Thyroid gland (tissue), 4 donors: Measurements from ENCODE around the gene NIPBL.

Source experiments
- CTCF ChIP-seq, 6 experiments: fragments of 200-600 bp in 3 of 6; fragments of 450-650 bp in 3 of 6; sonication (generic) in 3 of 6; IDR thresholded peaks; one replicate each; pipeline ENCODE4 v1.5.1; 2016 to 2019; ENCODE audit warnings: antibody characterized with exemption in 6 of 6, mild to moderate bottlenecking in 2 of 6, inconsistent platforms in 1 of 6, moderate library complexity in 1 of 6
- POLR2A ChIP-seq, 2 donors: fragments of 450-650 bp; IDR thresholded peaks; one replicate each; pipeline ENCODE4 v1.6.1; 2017; ENCODE audit warnings: antibody characterized with exemption in 2 of 2, mild to moderate bottlenecking in 2 of 2, moderate library complexity in 1 of 2

GRCh38 chr5:37014321-37014720 is 137.8 kb downstream of the NIPBL start:
- TF ChIP-seq CTCF (IDR thresholded peaks at IDR 0.05) (no peak), POLR2A (IDR thresholded peaks at IDR 0.05) (no peak)
